CD4-positive, alpha-beta T cell treated with Interleukin-12 subunit alpha and Interleukin-12 subunit beta, for 1 hour (primary cell): ENCODE results near the gene SERPINF2.
"Not testable (repeated sequence)": the region's sequence is repeated elsewhere in the genome, so short reads cannot be mapped to it uniquely, and the experiment has no call there.

Experiments
- DNase-seq: peaks from one replicate; pipeline ENCODE4 v3.0.0-alpha.2; 2020

SERPINF2 gene

DNA sequence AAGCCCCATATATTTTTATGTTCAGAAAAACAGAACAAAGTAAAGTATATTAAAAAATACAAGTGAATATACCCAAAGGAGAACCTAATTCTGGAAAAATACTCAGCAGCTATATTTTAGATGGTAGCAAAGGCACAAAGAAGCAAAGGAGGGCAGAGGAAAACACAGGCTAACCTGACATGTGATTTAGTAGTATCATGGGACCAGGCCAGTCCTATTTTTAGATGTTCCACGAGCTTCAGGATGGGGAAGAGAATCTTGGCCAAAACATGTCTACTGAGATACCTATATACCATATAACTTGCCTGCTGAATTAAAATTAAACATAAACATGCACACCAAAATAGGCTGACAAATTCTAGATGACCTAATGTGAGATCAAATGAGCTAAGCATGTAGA is 54.1 kb downstream of the SERPINF2 start:
- DNase-seq: no peak

DNA sequence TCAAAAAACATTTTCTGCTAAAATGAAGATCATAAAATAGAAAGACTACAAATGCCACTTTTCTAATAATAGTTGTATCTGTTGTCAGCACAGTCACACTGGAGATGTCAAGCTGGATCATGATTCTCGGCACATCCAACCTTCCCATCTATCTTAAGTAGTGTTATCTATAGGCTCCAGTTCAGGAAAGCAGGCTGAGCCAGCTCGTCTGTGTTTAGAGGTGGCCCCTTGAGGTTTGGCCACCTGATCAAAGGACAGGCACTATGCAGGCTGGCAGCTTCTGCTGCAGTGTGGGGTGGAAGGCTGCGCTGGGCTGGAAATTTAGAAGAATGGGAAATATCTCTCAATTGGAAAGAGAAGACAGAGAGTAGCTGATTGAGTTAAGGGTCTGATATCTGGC is 54.7 kb downstream of the SERPINF2 start:
- no peak for DNase-seq

DNA sequence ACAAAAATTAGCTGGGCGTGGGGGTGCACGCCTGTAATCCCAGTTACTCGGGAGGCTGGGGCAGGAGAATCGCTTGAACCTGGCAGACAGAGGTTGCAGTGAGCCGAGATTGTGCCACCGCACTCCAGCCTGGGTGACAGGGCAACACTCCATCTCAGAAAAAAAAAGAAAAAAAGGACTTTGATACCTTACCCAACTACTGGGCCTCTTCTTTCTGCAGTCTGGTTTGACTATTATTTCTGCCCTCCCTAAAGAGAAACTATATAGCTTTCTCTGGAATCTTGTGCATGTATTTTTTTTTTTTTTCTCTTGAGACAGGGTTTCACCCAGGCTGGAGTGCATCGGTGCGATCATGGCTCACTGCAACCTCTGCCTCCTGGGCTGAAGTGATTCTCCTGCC is 55.2 kb downstream of the SERPINF2 start:
- DNase-seq: not testable (repeated sequence)

DNA sequence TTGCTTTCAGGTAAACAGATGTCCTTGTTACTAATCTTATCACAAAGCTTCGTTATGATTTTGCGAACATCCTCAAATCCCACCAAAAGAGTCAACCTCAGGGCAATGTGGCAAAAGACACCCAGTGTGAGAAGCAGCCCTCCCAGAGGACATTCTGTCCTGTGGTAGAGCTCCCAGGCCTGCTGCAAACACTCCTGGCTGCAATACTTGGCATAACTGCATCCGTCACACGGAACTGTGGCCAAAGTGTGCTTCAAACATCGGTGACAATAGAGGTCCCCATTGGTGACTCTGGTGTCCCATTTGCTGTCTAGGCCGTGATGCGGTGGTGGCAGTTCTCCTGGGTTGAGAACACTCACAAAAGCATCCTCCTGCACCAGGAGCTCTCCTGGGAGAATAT is 57.6 kb downstream of the SERPINF2 start:
- DNase-seq: no peak

DNA sequence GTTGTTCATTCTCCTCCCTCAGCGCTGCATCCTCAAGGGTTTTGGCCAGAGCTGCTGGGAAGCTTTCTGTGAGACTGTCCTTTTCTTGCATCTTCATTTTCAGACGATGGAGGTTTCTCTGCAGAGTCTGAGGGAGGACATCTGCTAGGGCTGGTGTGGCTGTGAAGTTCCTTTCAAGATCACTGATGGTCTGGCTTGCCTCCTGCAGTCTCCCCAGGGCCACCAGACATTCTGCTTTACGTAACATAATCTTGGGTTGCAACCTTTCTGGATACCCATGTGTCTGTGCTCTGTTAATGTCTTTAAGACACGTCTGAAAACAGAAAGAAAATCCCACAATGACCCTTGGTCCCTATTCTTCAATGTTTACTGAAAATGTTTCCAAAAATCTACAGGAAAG is 58.0 kb downstream of the SERPINF2 start:
- DNase-seq: no peak

- DNase-seq: no peak
These were observed 59.8 kb downstream of the SERPINF2 start for GRCh38 chr17:1802429-1802828.

DNA sequence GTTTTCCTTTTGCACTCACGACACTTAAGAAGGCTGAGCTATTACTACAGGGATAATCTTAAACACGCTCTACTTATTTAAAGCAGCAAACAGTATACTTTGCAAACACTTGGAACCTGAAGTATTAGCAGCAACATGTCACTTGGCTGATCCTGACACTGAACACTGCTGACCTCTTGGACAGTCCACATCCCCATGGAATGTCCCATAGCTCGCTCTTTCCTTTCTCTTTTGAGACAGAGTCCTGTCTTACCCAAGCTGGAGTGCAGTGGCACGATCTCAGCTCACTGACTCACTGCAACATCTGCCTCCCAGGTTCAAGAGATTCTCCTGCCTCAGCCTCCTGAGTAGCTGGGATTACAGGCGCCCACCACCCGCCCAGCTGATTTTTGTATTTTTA is 60.6 kb downstream of the SERPINF2 start:
- DNase-seq: no peak
